GM12878 (cell line): ENCODE measurements around the gene SACS. TPM values are rescaled to one million over a fixed set of nuclear protein-coding genes. Genes with fewer than 3 reads are reported as not detected.

Experiments used
- ATAC-seq: fragments of 200-7000 bp; cut with Tn5 transposase; 3 replicates; pipeline ENCODE4 v1.9.1; 2020; ENCODE audit warnings: mild to moderate bottlenecking, moderate library complexity
- BruUV-seq: library from RNA; stranded (reverse); fragments of 400-500 nt; replicated peaks from 2 replicates; lab custom pipeline; 2021; lab: Mats Ljungman, UMichigan
- CTCF ChIA-PET: fragments of 300-600 bp; sonication (Branson Sonifier 250); formaldehyde crosslinking; extraction: SDS; loops from one replicate; lab custom pipeline; 2021; ENCODE audit warnings: inconsistent platforms; lab: Yijun Ruan, JAX
- POLR2A ChIA-PET: fragments of 350-600 bp; formaldehyde crosslinking; extraction: SDS; loops from one replicate; lab custom pipeline; 2021; ENCODE audit warnings: inconsistent platforms; lab: Charles Lee
- RAD21 ChIA-PET: fragments of 300-600 bp; sonication (Branson Sonifier 250); formaldehyde crosslinking; loops from one replicate; lab custom pipeline; 2023; ENCODE audit warnings: antibody characterized with exemption; ENCODE audit not compliant: unreplicated experiment; lab: Charles Lee
- SMC1A ChIA-PET: fragments of 300-600 bp; sonication (Branson Sonifier 250); formaldehyde crosslinking; loops from one replicate; lab custom pipeline; 2023; ENCODE audit not compliant: unreplicated experiment, uncharacterized antibody; lab: Charles Lee
- DNase-seq: peaks from one replicate; pipeline ENCODE4 v3.0.0-alpha.2; 2011; ENCODE audit warnings: low read depth, low spot score
- FAIRE-seq: peaks from 3 replicates; lab custom pipeline; 2011; peaks lifted over from hg19 to GRCh38; lab: Jason Lieb, UNC
- H2AFZ ChIP-seq: 2 replicates; pipeline ENCODE4 v1.6.0; 2011; ENCODE audit warnings: low read depth, low read length, control low read depth; ENCODE audit not compliant: control insufficient read depth
- H3K27ac ChIP-seq: 2 replicates; pipeline ENCODE4 v1.5.1; 2011; ENCODE audit warnings: control low read depth; ENCODE audit not compliant: control insufficient read depth, insufficient read depth
- H3K27me3 ChIP-seq, 2 experiments: replicated peaks in 1 of 2; 2 replicates each; pipeline versions ENCODE4 v1.6.0 to v1.6.1; 2011; ENCODE audit warnings: low read length in 1 of 2; ENCODE audit not compliant: control insufficient read depth in 2 of 2, insufficient read depth in 2 of 2
- H3K36me3 ChIP-seq, 2 experiments: 2 replicates each; pipeline ENCODE4 v1.5.1; 2011; ENCODE audit warnings: low read length in 1 of 2; ENCODE audit not compliant: control insufficient read depth in 2 of 2, insufficient read depth in 2 of 2
- H3K4me1 ChIP-seq: 2 replicates; pipeline ENCODE4 v1.6.1; 2011; ENCODE audit warnings: mild to moderate bottlenecking, low read length, moderate library complexity, mixed read lengths; ENCODE audit not compliant: control insufficient read depth, insufficient read depth
- H3K4me2 ChIP-seq: 2 replicates; pipeline ENCODE4 v1.6.0; 2011; ENCODE audit warnings: control low read depth; ENCODE audit not compliant: control insufficient read depth, insufficient read depth
- H3K4me3 ChIP-seq: fragments of 200-600 bp; sonication (generic); 2 replicates; pipeline ENCODE4 v1.5.1; 2016
- H3K79me2 ChIP-seq: 2 replicates; pipeline ENCODE4 v1.6.0; 2011; ENCODE audit warnings: low read length; ENCODE audit not compliant: control insufficient read depth, insufficient read depth
- H3K9ac ChIP-seq: 2 replicates; pipeline ENCODE4 v1.8.0; 2011; ENCODE audit warnings: low read length, control low read depth, mixed read lengths; ENCODE audit not compliant: control insufficient read depth, insufficient read depth
- H3K9me3 ChIP-seq: replicated peaks from 3 replicates; pipeline ENCODE4 v1.5.1; 2011; ENCODE audit warnings: mild to moderate bottlenecking, low read length; ENCODE audit not compliant: control insufficient read depth, insufficient read depth
- H4K20me1 ChIP-seq: 2 replicates; pipeline ENCODE4 v1.6.0; 2011; ENCODE audit not compliant: control insufficient read depth, insufficient read depth
- EED ChIP-seq: sonication (generic); IDR thresholded peaks from 2 replicates; pipeline ENCODE4 v1.6.1; 2016; ENCODE audit warnings: antibody characterized with exemption, low read depth
- GABPA ChIP-seq: IDR thresholded peaks from 2 replicates; pipeline ENCODE4 v1.6.1; 2014; ENCODE audit warnings: antibody characterized with exemption, low read depth, mild to moderate bottlenecking, inconsistent platforms
- NFIC ChIP-seq: IDR thresholded peaks from 2 replicates; pipeline ENCODE4 v1.6.1; 2012; ENCODE audit warnings: low read depth, mild to moderate bottlenecking, inconsistent platforms, low read length, moderate library complexity
- TAF1 ChIP-seq: IDR thresholded peaks from 2 replicates; pipeline ENCODE4 v1.6.1; 2011; ENCODE audit warnings: mild to moderate bottlenecking, low read depth, low read length, borderline replicate concordance
- WGBS: methylation state at CpG from one replicate; pipeline ENCODE4 v1.1.6; 2016; ENCODE audit warnings: low lambda C conversion rate; ENCODE audit not compliant: insufficient replicate concordance, insufficient coverage; ENCODE audit errors: missing lambda C conversion rate; 5-methylcytosine and 5-hydroxymethylcytosine counted together
- in situ Hi-C: fragments of 300-500 bp; cut with MboI; formaldehyde crosslinking; loops from 9 replicates; pipeline ENCODE4 v1.14.3; 2018; ENCODE audit warnings: mixed read lengths
- intact Hi-C: fragments of 100-400 bp; cut with micrococcal nuclease; formaldehyde crosslinking; loops from one replicate; pipeline ENCODE4 v1.14.2; 2022; ENCODE audit not compliant: unreplicated experiment
- polyA plus RNA-seq, 11 experiments: library from polyadenylated mRNA; depleted of rRNA in 4 of 11; unstranded in 6 of 11; stranded (reverse) in 5 of 11; fragments of >200 nt; fragmentation: Nextera tagmentation in 4 of 11; fragmentation: Illumina TruSeq in 1 of 11; extraction: Ambion mirVana in 4 of 11; extraction: Trizol in 1 of 11; gene quantifications; 1 replicate in 1 of 11; 2 replicates in 10 of 11; pipeline versions ENCODE4 v1.2.1 to v1.2.3, GENCODE V29; 2011 to 2016; ENCODE audit warnings: inconsistent platforms in 2 of 11, missing spikeins in 2 of 11, low read depth in 1 of 11
- total RNA-seq, 4 experiments: library from RNA; depleted of rRNA in 3 of 4; stranded (reverse); fragments of >200 nt in 3 of 4; fragmentation: Illumina TruSeq in 1 of 4; extraction: Trizol in 1 of 4; gene quantifications; 2 replicates each; pipeline versions ENCODE4 v1.2.1 to v1.2.3, GENCODE V29; 2013 to 2021
- TF ChIP-seq, protein P1 (sequence below): fragments of 450-650 bp; IDR thresholded peaks from 2 replicates; pipeline ENCODE4 v1.6.1; 2017; ENCODE audit warnings: mild to moderate bottlenecking
- TF ChIP-seq, protein P2 (sequence below): IDR thresholded peaks from 2 replicates; pipeline ENCODE4 v1.6.1; 2011; ENCODE audit warnings: borderline replicate concordance, low read depth, mild to moderate bottlenecking, moderate library complexity, low read length; ENCODE audit not compliant: insufficient read depth, poor library complexity, severe bottlenecking

SACS gene
- total and polyA plus RNA-seq, 10 of the 15 experiments (the other 5 are each of a cell fraction or from before 2014, with no cell fraction given) = 9.9 to 74.9 (median 22.1) TPM

DNA sequence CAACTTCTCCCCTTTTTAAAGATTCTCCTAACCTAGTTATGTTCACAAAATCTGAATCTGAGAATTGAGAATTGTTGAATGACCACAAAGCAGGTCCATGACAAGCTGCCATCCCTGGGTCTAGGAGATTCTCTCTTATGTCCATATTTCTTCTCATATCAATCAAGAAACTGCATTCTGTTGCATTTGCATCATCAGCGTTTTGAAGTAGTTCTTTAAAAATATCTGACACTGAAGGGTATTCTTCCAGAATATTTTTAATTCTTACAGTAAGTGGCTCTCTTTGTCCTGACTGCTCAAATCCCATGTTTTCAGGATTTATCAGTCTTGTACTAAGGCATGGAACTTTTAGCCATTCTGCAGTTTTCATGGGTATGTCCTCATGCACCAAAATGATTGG is 94.3 kb downstream of the SACS start:
- POLR2A ChIA-PET = no interaction called here
- no peaks in the 10 kb centered on the region for H3K79me2 ChIP-seq
- no peak overlapping the region for H3K4me2 ChIP-seq
- ATAC-seq (no peak), DNase-seq (no peak), FAIRE-seq (peak; percentile 18)
- RAD21 ChIA-PET = no interaction called here
- H3K27ac ChIP-seq = no peak overlapping the region
- H3K27me3 ChIP-seq = no peaks in the 10 kb centered on the region
- H4K20me1 ChIP-seq = no peaks in the 10 kb centered on the region
- intact Hi-C loops = no loop called here
- SMC1A ChIA-PET = no interaction called here
- in situ Hi-C loops = no loop called here
- BruUV-seq = no TSS peak
- H3K4me3 ChIP-seq = no peak overlapping the region
- H3K9me3 ChIP-seq = peaks cover 4% of the 10 kb centered on the region
- TF ChIP-seq, protein P1, sequence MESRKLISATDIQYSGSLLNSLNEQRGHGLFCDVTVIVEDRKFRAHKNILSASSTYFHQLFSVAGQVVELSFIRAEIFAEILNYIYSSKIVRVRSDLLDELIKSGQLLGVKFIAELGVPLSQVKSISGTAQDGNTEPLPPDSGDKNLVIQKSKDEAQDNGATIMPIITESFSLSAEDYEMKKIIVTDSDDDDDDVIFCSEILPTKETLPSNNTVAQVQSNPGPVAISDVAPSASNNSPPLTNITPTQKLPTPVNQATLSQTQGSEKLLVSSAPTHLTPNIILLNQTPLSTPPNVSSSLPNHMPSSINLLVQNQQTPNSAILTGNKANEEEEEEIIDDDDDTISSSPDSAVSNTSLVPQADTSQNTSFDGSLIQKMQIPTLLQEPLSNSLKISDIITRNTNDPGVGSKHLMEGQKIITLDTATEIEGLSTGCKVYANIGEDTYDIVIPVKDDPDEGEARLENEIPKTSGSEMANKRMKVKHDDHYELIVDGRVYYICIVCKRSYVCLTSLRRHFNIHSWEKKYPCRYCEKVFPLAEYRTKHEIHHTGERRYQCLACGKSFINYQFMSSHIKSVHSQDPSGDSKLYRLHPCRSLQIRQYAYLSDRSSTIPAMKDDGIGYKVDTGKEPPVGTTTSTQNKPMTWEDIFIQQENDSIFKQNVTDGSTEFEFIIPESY = no peak
- TF ChIP-seq EED = no peak
- no peak for TF ChIP-seq NFIC
- no peak for TF ChIP-seq TAF1
- TF ChIP-seq GABPA = no peak
- TF ChIP-seq, protein P2, sequence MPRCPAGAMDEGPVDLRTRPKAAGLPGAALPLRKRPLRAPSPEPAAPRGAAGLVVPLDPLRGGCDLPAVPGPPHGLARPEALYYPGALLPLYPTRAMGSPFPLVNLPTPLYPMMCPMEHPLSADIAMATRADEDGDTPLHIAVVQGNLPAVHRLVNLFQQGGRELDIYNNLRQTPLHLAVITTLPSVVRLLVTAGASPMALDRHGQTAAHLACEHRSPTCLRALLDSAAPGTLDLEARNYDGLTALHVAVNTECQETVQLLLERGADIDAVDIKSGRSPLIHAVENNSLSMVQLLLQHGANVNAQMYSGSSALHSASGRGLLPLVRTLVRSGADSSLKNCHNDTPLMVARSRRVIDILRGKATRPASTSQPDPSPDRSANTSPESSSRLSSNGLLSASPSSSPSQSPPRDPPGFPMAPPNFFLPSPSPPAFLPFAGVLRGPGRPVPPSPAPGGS = no peak
- H3K36me3 ChIP-seq = peaks cover 3 to 14% of the 10 kb centered on the region in 2 experiments; a peak in 3 of 4 replicates
- WGBS = 92% methylated on average over 1 of the region's 1 CpG
- H3K9ac ChIP-seq = no peak overlapping the region
- CTCF ChIA-PET = no interaction called here
- no peak overlapping the region for H2AFZ ChIP-seq
- no peaks in the 10 kb centered on the region for H3K4me1 ChIP-seq
